ENCODE measurements around the gene CACNG4. TPM values are rescaled to one million over a fixed set of nuclear protein-coding genes. Genes with fewer than 3 reads are reported as not detected.

CACNG4 gene
- polyA plus RNA-seq, 3 donors: not detected

GRCh38 chr17:66935717-66936116, 28.8 kb upstream of the CACNG4 start:
- no CpG with 5 or more reads among the region's 2 CpGs for WGBS (ENCODE audit: insufficient coverage)
- Histone ChIP-seq H2AFZ (ENCODE audit: insufficient read depth, low read depth, low read length, poor library complexity, severe bottlenecking) (no peak overlapping the region), H3K9me3 (replicated peaks in 1 of 2; ENCODE audit: control insufficient read depth in 1 of 2, insufficient read depth in 1 of 2, low read length in 2 of 2) (peaks cover 12 to 18% of the 10 kb centered on the region in 2 donors), H4K20me1 (ENCODE audit: insufficient read depth, low read length) (no peaks in the 10 kb centered on the region), H3K4me1 (ENCODE audit: control insufficient read depth in 1 of 2, insufficient read depth in 2 of 2, low read length in 2 of 2) (no peaks in the 10 kb centered on the region), H3K36me3 (replicated peaks in 1 of 2; ENCODE audit: control insufficient read depth in 1 of 2, insufficient read depth in 2 of 2, low read length in 2 of 2) (no peaks in the 10 kb centered on the region), H3K79me2 (ENCODE audit: insufficient read depth, low read length) (no peaks in the 10 kb centered on the region), H3K4me2 (replicated peaks; ENCODE audit: extremely low read depth, low read length, poor library complexity, severe bottlenecking) (no peak overlapping the region), H3K9ac (ENCODE audit: insufficient read depth, low read length, poor library complexity, severe bottlenecking) (no peak overlapping the region), H3K4me3 (replicated peaks in 1 of 3; ENCODE audit: low read depth in 2 of 3, low read length in 3 of 3) (no peak overlapping the region), H3K27ac (ENCODE audit: low read depth in 1 of 2, low read length in 2 of 2) (no peak overlapping the region), H3K27me3 (ENCODE audit: control insufficient read depth in 2 of 2, insufficient read depth in 2 of 2, low read length in 2 of 2) (no peaks in the 10 kb centered on the region)
- intact Hi-C loops (cut with micrococcal nuclease): no loop called here
- H3K27me3 Mint-ChIP-seq (ENCODE audit: low read depth in 3 of 3): peaks cover 2 to 8% (median 6%) of the 10 kb centered on the region in 3 donors
- DNase-seq: no peak
- H3K36me3 Mint-ChIP-seq: no peaks in the 10 kb centered on the region
- H3K9me3 Mint-ChIP-seq: peaks cover 17 to 30% (median 20%) of the 10 kb centered on the region in 7 donors
- no peaks in the 10 kb centered on the region for H3K4me1 Mint-ChIP-seq
- no peak for TF ChIP-seq CTCF (IDR thresholded peaks at IDR 0.05)
- no peak overlapping the region for H3K4me3 Mint-ChIP-seq
- no peak overlapping the region for H3K27ac Mint-ChIP-seq

GRCh38 chr17:66938656-66939055, 25.9 kb upstream of the CACNG4 start:
- H3K9ac ChIP-seq (ENCODE audit: insufficient read depth, low read length, poor library complexity, severe bottlenecking): no peak overlapping the region
- Mint-ChIP-seq H3K9me3 (peaks cover 17 to 30% (median 22%) of the 10 kb centered on the region in 7 donors), H3K36me3 (no peaks in the 10 kb centered on the region), H3K27ac (no peak overlapping the region), H3K27me3 (ENCODE audit: low read depth in 3 of 3) (peaks cover 5 to 8% (median 6%) of the 10 kb centered on the region in 3 donors), H3K4me1 (no peaks in the 10 kb centered on the region), H3K4me3 (no peak overlapping the region)
- no peak overlapping the region for H3K27ac ChIP-seq (ENCODE audit: low read depth in 1 of 2, low read length in 2 of 2)
- no peaks in the 10 kb centered on the region for H4K20me1 ChIP-seq (ENCODE audit: insufficient read depth, low read length)
- H3K27me3 ChIP-seq (ENCODE audit: control insufficient read depth in 2 of 2, insufficient read depth in 2 of 2, low read length in 2 of 2): peaks cover 0 to 3% of the 10 kb centered on the region in 2 donors
- TF ChIP-seq CTCF (IDR thresholded peaks at IDR 0.05): no peak
- no peak overlapping the region for H3K4me2 ChIP-seq (replicated peaks; ENCODE audit: extremely low read depth, low read length, poor library complexity, severe bottlenecking)
- H3K36me3 ChIP-seq (replicated peaks in 1 of 2; ENCODE audit: control insufficient read depth in 1 of 2, insufficient read depth in 2 of 2, low read length in 2 of 2): no peaks in the 10 kb centered on the region
- no peak overlapping the region for H3K4me3 ChIP-seq (replicated peaks in 1 of 3; ENCODE audit: low read depth in 2 of 3, low read length in 3 of 3)
- no peak for DNase-seq
- H3K9me3 ChIP-seq (replicated peaks in 1 of 2; ENCODE audit: control insufficient read depth in 1 of 2, insufficient read depth in 1 of 2, low read length in 2 of 2): peaks cover 12 to 18% of the 10 kb centered on the region in 2 donors
- intact Hi-C loops (cut with micrococcal nuclease): no loop called here
- no peak overlapping the region for H2AFZ ChIP-seq (ENCODE audit: insufficient read depth, low read depth, low read length, poor library complexity, severe bottlenecking)
- no peaks in the 10 kb centered on the region for H3K4me1 ChIP-seq (ENCODE audit: control insufficient read depth in 1 of 2, insufficient read depth in 2 of 2, low read length in 2 of 2)
- no peaks in the 10 kb centered on the region for H3K79me2 ChIP-seq (ENCODE audit: insufficient read depth, low read length)
- WGBS (ENCODE audit: insufficient coverage): 84% methylated on average over 8 of the region's 10 CpGs

Measured in CD14-positive monocyte (primary cell).